DND-41 (cell line): ENCODE data around the gene MLYCD.

Source experiments
- ATAC-seq: fragments of 200-7000 bp; cut with Tn5 transposase; 3 replicates; pipeline ENCODE4 v1.9.1; 2021; ENCODE audit warnings: low read depth; ENCODE audit not compliant: insufficient read depth
- DNase-seq: peaks from one replicate; pipeline ENCODE4 v3.0.0-alpha.2; 2020
- H2AFZ ChIP-seq: 2 replicates; pipeline ENCODE4 v1.6.0; 2012; ENCODE audit warnings: low read depth, low read length
- H3K27ac ChIP-seq: 2 replicates; pipeline ENCODE4 v1.5.1; 2012; ENCODE audit warnings: low read length, inconsistent platforms
- H3K27me3 ChIP-seq: fragments of 200-600 bp; sonication (generic); 2 replicates; pipeline ENCODE4 v1.6.0; 2012; ENCODE audit warnings: low read length, mild to moderate bottlenecking, inconsistent platforms; ENCODE audit not compliant: insufficient read depth, poor library complexity
- H3K36me3 ChIP-seq: 2 replicates; pipeline ENCODE4 v1.5.1; 2012; ENCODE audit warnings: low read length, inconsistent platforms; ENCODE audit not compliant: insufficient read depth
- H3K4me1 ChIP-seq: 2 replicates; pipeline ENCODE4 v1.5.1; 2012; ENCODE audit warnings: mild to moderate bottlenecking, low read length; ENCODE audit not compliant: insufficient read depth
- H3K4me2 ChIP-seq: 2 replicates; pipeline ENCODE4 v1.6.0; 2012; ENCODE audit warnings: mild to moderate bottlenecking, moderate library complexity, low read length, inconsistent platforms; ENCODE audit not compliant: insufficient read depth
- H3K4me3 ChIP-seq, 2 experiments: fragments of 200-600 bp in 1 of 2; shearing (Covaris generic) in 1 of 2; 2 replicates each; pipeline ENCODE4 v1.5.1; 2012 to 2016; ENCODE audit warnings: inconsistent platforms in 2 of 2, low read length in 2 of 2, mild to moderate bottlenecking in 2 of 2, low read depth in 1 of 2, moderate library complexity in 1 of 2
- H3K79me2 ChIP-seq: 2 replicates; pipeline ENCODE4 v1.6.0; 2012; ENCODE audit warnings: low read length, inconsistent platforms; ENCODE audit not compliant: insufficient read depth
- H3K9ac ChIP-seq: 2 replicates; pipeline ENCODE4 v1.6.0; 2012; ENCODE audit warnings: low read depth, mild to moderate bottlenecking, inconsistent platforms, low read length, moderate library complexity
- H3K9me3 ChIP-seq: 2 replicates; pipeline ENCODE4 v1.5.1; 2012; ENCODE audit warnings: low read length, moderate library complexity, mild to moderate bottlenecking, inconsistent platforms; ENCODE audit not compliant: insufficient read depth, severe bottlenecking
- H4K20me1 ChIP-seq: 2 replicates; pipeline ENCODE4 v1.6.0; 2012; ENCODE audit warnings: low read length; ENCODE audit not compliant: insufficient read depth
- CTCF ChIP-seq: IDR thresholded peaks from 2 replicates; pipeline ENCODE4 v1.5.1; 2012; ENCODE audit warnings: borderline replicate concordance, low read length, moderate library complexity, mild to moderate bottlenecking; ENCODE audit not compliant: poor library complexity, severe bottlenecking; ENCODE audit errors: extremely low read depth
- EZH2 ChIP-seq: IDR thresholded peaks from 3 replicates; pipeline ENCODE4 v1.6.1; 2012; ENCODE audit warnings: borderline replicate concordance, low read depth, mild to moderate bottlenecking, moderate library complexity, low read length, inconsistent platforms; ENCODE audit not compliant: severe bottlenecking

MLYCD gene

GRCh38 chr16:83943516-83944050 lies 44.7 kb downstream of the MLYCD start:
- no peak overlapping the region for H3K27ac ChIP-seq
- H3K9ac ChIP-seq, result no peak overlapping the region
- no peaks in the 10 kb centered on the region for H3K4me1 ChIP-seq
- H4K20me1 ChIP-seq, result no peaks in the 10 kb centered on the region
- TF ChIP-seq CTCF, result no peak
- no peak for TF ChIP-seq EZH2
- no peaks in the 10 kb centered on the region for H3K79me2 ChIP-seq
- H3K4me3 ChIP-seq, result no peak overlapping the region
- no peaks in the 10 kb centered on the region for H3K36me3 ChIP-seq
- H3K27me3 ChIP-seq, result no peaks in the 10 kb centered on the region
- ATAC-seq (no peak), DNase-seq (no peak)
- H3K4me2 ChIP-seq, result no peak overlapping the region
- H3K9me3 ChIP-seq, result no peaks in the 10 kb centered on the region
- H2AFZ ChIP-seq, result no peak overlapping the region

DNA sequence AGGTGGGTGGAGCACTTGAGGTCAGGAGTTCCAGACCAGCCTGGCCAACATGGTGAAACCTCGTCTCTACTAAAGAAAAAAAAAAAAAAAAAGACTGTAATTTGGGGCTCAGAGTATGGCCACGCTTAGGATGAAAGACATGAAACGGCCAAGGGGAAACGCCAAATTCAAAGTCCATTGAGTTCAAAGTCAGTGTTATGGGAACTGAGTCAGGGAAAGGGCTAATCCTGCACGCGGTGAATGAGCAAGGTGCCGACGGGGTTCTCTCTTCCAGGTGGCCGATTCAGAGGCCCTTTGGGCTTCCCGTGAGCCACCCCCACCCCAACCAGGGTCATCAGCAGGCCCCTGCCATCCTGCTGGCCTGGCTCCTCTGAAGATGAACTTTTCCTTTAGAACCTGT lies 46.7 kb downstream of the MLYCD start:
- TF ChIP-seq EZH2 (no peak), CTCF (no peak)
- no peak overlapping the region for H2AFZ ChIP-seq
- no peak for DNase-seq
- no peak overlapping the region for H3K27ac ChIP-seq
- no peaks in the 10 kb centered on the region for H3K79me2 ChIP-seq
- H3K4me3 ChIP-seq, result no peak overlapping the region
- no peaks in the 10 kb centered on the region for H3K36me3 ChIP-seq
- H3K4me1 ChIP-seq, result no peaks in the 10 kb centered on the region
- no peak overlapping the region for H3K4me2 ChIP-seq
- H3K9me3 ChIP-seq, result no peaks in the 10 kb centered on the region
- no peak overlapping the region for H3K9ac ChIP-seq
- ATAC-seq, result no peak
- H3K27me3 ChIP-seq, result no peaks in the 10 kb centered on the region
- no peaks in the 10 kb centered on the region for H4K20me1 ChIP-seq

- Histone ChIP-seq H3K27me3 (no peaks in the 10 kb centered on the region), H4K20me1 (no peaks in the 10 kb centered on the region), H3K4me2 (no peak overlapping the region), H3K79me2 (no peaks in the 10 kb centered on the region), H3K27ac (no peak overlapping the region), H3K36me3 (no peaks in the 10 kb centered on the region), H3K4me3 (no peak overlapping the region), H2AFZ (no peak overlapping the region), H3K9ac (no peak overlapping the region), H3K9me3 (no peaks in the 10 kb centered on the region), H3K4me1 (no peaks in the 10 kb centered on the region)
- no peak for ATAC-seq
- TF ChIP-seq EZH2 (no peak), CTCF (no peak)
- DNase-seq, result no peak
Observed at GRCh38 chr16:83946154-83946780, 47.4 kb downstream of the MLYCD start.
